ENCODE results near the gene USP3.

USP3 gene

DNA sequence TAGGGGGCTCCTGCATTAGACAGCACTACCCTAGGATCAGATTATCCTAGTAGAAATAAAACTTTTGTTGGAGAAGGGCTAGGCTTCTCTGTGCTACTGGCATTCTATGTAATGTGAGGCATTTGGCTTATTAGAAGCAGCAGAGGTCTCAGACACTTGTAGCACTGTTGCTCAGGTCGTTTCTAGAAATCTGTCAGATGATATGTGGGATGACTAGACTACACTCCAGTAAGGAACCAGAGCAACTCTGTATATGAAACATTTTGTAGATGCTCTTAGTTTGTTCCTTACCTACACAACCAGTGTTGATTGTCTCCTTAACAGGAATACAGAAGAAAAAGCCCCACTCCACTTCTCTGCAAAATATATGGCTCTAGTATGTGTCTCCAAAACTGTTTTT is 70.9 kb downstream of the USP3 start:
- no peaks in the 10 kb centered on the region for H3K9me3 ChIP-seq (ENCODE audit: control insufficient read depth, insufficient read depth, low read length)
- no peak overlapping the region for H3K9ac ChIP-seq (ENCODE audit: low read depth, low read length)
- no peaks in the 10 kb centered on the region for H3K4me1 ChIP-seq (ENCODE audit: insufficient read depth, low read length)
- H3K36me3 ChIP-seq (ENCODE audit: insufficient read depth, low read length): peaks cover 3% of the 10 kb centered on the region; the same call in 1 of the 2 replicates

DNA sequence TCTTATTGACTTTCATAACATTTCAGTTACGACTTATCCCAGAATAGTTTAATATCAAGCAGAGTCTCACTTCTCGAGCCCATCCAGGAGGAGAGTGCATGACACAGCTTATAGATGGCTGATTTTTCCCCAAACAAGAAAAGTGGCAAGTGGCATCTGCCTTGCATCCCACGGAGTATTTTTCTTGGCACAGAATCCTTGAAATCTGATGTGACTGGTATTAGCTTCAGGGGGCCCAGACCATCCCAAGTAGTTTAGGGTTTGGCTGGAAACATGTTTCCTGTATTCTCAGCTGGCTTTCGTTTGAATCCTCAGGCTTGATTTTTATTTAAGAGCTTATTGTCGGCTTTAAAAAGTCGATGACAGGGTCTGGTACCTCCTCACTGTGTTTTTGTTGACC is 72.0 kb downstream of the USP3 start:
- peaks cover 3% of the 10 kb centered on the region; the same call in 1 of the 2 replicates for H3K36me3 ChIP-seq (ENCODE audit: insufficient read depth, low read length)
- no peaks in the 10 kb centered on the region for H3K4me1 ChIP-seq (ENCODE audit: insufficient read depth, low read length)
- H3K9ac ChIP-seq (ENCODE audit: low read depth, low read length): no peak overlapping the region
- no peaks in the 10 kb centered on the region for H3K9me3 ChIP-seq (ENCODE audit: control insufficient read depth, insufficient read depth, low read length)

DNA sequence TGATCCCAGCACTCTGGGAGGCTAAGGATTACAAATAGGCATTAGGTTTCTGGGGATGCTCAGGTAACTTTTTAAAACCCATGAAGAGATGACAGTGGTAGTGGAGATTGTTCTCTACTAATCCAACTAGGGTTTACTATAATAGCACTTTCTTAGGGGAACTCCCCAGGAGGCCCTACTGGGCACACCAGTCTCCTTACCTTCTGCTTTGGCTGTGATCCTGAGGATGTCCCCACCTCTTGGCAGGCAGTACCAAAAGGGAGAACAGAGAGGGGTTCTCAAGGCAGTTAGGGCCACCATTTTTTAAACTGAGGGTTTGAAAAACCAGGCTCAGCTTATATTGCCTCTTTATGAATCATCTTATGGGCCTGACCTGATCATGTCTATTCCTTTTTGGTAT is 77.8 kb downstream of the USP3 start:
- Histone ChIP-seq H3K9ac (ENCODE audit: low read depth, low read length) (no peak overlapping the region), H3K36me3 (ENCODE audit: insufficient read depth, low read length) (no peaks in the 10 kb centered on the region), H3K4me1 (ENCODE audit: insufficient read depth, low read length) (no peaks in the 10 kb centered on the region), H3K9me3 (ENCODE audit: control insufficient read depth, insufficient read depth, low read length) (no peaks in the 10 kb centered on the region)

DNA sequence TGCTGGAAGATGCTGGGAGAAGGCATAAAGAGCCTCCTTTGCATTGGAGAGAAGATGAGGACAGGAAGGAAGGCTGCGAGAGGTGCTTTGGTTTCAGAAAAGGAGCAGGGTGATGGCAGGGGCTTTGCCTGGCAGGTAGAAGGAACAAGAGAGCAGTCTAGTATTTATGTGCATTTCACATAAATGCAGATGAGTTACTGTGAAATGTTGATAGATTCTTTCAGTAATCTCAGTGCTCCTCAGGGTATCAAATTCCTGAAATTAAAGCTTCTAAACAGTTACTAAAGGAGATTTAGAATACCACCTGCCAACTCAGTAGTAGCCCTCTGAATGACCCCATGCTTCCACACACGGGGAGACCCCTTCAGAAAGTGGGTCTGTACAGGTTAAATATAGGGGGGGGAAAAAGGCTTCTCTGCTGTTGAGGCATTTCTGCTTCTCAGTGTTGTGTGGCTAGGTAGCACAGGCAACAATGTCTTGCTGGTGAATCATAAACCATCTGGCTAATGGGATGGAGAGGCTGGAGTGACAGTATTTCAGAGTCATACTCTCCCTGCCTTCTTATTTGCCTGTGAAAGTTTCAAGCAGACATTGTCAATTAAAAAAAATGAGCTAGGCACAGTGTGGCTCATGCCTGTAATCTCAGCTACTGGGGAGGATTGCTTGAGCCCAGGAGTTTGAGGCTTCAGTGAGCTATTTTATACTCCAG is 78.5 kb downstream of the USP3 start:
- Histone ChIP-seq H3K9me3 (ENCODE audit: control insufficient read depth, insufficient read depth, low read length) (no peaks in the 10 kb centered on the region), H3K4me1 (ENCODE audit: insufficient read depth, low read length) (no peaks in the 10 kb centered on the region), H3K9ac (ENCODE audit: low read depth, low read length) (no peak overlapping the region), H3K36me3 (ENCODE audit: insufficient read depth, low read length) (no peaks in the 10 kb centered on the region)

DNA sequence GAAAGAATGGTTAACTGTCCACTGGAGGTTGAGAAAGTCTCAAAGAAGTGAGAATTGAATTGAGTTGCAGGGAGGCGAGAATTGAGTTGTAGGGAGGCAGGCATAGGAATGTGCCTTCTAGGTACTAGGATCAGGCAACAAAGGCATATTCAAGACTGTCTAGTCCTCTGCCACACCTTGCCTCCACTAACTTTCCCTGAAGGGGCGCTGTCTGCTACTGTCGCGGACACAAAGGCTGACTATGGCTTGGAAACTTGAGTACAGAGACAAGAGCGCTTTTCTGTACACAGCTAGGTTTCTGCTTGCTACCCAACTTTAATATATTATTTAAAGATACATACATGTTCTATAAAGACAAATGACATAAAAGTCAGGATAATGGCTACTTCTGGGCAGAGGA is 82.4 kb downstream of the USP3 start:
- H3K9ac ChIP-seq (ENCODE audit: low read depth, low read length): no peak overlapping the region

DNA sequence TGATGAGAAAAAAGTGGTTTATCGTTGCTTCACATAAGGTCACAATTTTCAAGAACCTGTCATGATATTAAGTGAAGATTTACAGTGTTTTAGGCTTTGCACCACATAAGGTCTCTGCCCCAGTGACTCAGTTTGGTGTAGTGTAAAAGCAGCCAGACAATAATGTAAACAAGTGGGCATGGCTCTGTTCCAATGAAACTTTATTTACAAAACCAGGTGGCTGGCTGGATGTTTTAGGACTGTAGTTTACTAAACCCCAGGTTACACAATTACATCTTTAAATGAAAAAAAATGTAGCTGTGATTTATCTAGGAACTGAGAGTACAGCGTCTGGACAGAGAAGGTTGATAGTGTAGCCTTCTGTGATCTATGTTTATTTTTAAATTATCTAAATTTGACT is 83.1 kb downstream of the USP3 start:
- H3K36me3 ChIP-seq (ENCODE audit: insufficient read depth, low read length): no peaks in the 10 kb centered on the region; the same call in 1 of the 2 replicates
- H3K9me3 ChIP-seq (ENCODE audit: control insufficient read depth, insufficient read depth, low read length): no peaks in the 10 kb centered on the region

More for the DNA sequence above, 82.4 kb downstream of the USP3 start:
- H3K36me3 ChIP-seq (ENCODE audit: insufficient read depth, low read length): no peaks in the 10 kb centered on the region; the same call in 1 of the 2 replicates
- no peaks in the 10 kb centered on the region for H3K9me3 ChIP-seq (ENCODE audit: control insufficient read depth, insufficient read depth, low read length)
- H3K4me1 ChIP-seq (ENCODE audit: insufficient read depth, low read length): no peaks in the 10 kb centered on the region

DNA sequence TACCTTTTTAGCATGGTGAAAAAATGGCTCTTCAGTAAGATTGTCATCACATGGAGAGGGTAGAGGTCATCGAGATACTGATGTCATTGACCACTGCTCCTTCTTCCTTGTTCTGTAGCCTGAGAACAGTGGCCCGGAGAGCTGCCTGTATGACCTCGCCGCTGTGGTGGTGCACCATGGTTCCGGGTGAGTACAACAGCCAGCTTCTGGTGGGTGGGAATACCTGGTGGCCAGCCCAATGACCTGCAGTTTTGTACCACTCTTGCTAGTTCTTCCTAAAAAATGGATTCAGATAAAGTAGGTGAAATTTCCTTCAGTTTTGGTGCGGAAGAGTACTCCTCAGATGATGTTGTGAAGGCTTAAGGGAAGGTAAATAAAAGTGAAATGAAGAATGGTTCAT is 84.4 kb downstream of the USP3 start:
- H3K4me1 ChIP-seq (ENCODE audit: insufficient read depth, low read length): no peaks in the 10 kb centered on the region
- H3K9me3 ChIP-seq (ENCODE audit: control insufficient read depth, insufficient read depth, low read length): no peaks in the 10 kb centered on the region
- no peak overlapping the region for H3K9ac ChIP-seq (ENCODE audit: low read depth, low read length)
- no peaks in the 10 kb centered on the region; the same call in 1 of the 2 replicates for H3K36me3 ChIP-seq (ENCODE audit: insufficient read depth, low read length)

More for the DNA sequence above, 83.1 kb downstream of the USP3 start:
- Histone ChIP-seq H3K9ac (ENCODE audit: low read depth, low read length) (no peak overlapping the region), H3K4me1 (ENCODE audit: insufficient read depth, low read length) (no peaks in the 10 kb centered on the region)

DNA sequence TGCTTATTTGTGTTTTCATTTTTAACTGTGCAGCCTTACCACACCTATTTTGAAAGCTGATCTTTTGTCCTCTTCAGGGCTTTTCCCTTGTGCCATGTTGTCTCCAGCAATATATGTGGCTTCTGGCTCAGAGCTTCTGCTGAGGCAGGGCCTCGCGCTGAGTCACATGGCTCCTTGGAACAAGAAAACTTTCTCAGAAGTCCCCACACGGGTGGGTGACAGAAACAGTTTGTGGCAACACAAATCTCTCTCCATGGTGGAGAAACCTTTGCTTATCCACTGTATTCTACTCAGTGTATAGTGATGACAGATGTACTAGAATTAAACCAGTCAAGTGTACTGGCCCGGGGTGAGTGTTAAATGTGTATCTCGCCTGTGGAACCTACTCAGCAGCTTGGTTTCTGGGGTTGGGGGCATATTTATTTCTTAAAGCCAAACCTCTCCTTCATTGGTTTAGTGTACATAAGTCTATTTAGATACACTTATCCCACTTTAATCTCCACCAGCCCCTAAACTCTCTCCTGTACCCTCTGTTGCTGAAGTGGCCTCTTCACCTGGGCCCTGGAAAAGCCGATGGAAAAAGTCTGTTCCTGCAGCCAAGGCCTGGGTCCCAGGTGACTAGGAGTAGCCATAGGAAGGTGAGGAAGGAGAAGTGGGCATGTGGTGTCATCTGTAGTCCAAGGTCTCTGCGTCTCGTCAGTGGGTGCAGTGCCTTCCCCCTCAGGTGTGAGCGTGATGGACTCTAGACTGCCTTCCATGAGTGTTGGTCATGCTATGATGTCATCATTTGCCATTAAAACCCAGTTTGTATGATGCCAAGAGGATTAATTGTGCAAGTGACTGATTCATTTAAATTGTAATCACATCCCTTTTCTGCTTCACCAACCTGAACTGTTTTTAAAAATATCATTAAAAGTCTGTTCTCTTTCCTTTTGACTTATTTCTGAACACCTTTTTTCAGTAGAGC is 89.6 kb downstream of the USP3 start:
- H3K36me3 ChIP-seq (ENCODE audit: insufficient read depth, low read length): no peaks in the 10 kb centered on the region; the same call in 1 of the 2 replicates

DNA sequence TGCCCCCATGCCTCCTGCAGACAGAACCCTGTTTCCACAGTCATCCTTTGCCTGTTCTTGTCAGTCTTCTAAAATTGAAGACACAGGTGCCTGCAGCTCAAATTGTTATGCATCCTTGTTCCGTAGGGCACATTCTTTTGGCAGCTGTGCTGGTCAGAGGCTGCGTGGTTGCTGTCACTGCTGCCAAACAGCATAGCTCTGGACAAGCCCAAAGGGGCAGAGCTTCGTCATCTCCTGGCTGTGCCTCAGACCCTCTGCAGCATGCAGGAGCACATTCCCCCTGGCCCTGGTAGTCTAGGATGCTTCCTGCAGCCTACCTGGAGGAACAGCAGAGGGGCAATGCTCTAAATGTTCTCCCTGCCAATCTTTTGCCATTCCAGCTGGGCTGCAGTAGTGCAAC is 90.7 kb downstream of the USP3 start:
- no peak overlapping the region for H3K9ac ChIP-seq (ENCODE audit: low read depth, low read length)
- no peaks in the 10 kb centered on the region for H3K9me3 ChIP-seq (ENCODE audit: control insufficient read depth, insufficient read depth, low read length)
- no peaks in the 10 kb centered on the region; the same call in 1 of the 2 replicates for H3K36me3 ChIP-seq (ENCODE audit: insufficient read depth, low read length)
- peaks cover 6% of the 10 kb centered on the region; the same call in 1 of the 2 replicates for H3K4me1 ChIP-seq (ENCODE audit: insufficient read depth, low read length)

More for the DNA sequence above, 89.6 kb downstream of the USP3 start:
- Histone ChIP-seq H3K9ac (ENCODE audit: low read depth, low read length) (no peak overlapping the region), H3K4me1 (ENCODE audit: insufficient read depth, low read length) (peaks cover 6% of the 10 kb centered on the region; the same call in 1 of the 2 replicates), H3K9me3 (ENCODE audit: control insufficient read depth, insufficient read depth, low read length) (no peaks in the 10 kb centered on the region)

DNA sequence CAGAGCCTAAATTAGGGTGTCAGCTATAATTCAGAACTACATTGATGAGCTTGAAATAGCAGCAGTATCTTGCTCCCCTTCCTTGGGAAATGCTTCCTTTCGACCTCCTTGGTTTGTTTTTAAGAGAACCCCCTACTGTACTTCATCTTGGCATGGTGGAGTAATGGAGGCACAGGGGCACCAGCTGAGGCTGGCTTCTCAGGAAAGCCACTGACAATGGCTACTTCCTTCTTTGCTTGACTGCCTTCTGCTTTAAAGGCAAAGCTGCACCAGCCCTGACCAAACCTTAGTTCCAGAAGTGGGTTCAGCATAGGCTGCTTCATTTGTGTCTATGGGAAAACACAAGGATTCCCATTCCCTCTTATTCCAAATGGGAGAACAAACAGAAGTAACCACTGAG is 91.3 kb downstream of the USP3 start:
- no peak overlapping the region for H3K9ac ChIP-seq (ENCODE audit: low read depth, low read length)
- no peaks in the 10 kb centered on the region for H3K36me3 ChIP-seq (ENCODE audit: insufficient read depth, low read length)
- H3K9me3 ChIP-seq (ENCODE audit: control insufficient read depth, insufficient read depth, low read length): no peaks in the 10 kb centered on the region
- peaks cover 6% of the 10 kb centered on the region; the same call in 1 of the 2 replicates for H3K4me1 ChIP-seq (ENCODE audit: insufficient read depth, low read length)

DNA sequence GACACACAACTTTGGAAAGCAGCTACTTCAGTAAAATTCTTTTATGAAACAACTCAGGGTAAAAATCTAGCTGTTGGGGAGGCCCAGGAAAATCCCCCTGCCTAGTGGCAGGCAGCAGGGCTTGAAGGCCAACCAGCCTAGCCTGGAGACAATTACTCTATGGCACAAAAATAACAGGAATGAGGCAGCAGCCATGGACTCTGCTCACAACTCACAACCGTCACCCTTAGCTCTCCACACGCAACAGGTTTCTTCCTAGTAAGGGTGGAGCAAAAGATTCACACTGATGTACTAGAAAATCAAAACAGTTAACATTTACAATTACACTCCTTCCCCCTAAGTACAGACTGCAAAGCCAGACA is 92.3 kb downstream of the USP3 start:
- Histone ChIP-seq H3K9me3 (ENCODE audit: control insufficient read depth, insufficient read depth, low read length) (no peaks in the 10 kb centered on the region), H3K9ac (ENCODE audit: low read depth, low read length) (no peak overlapping the region), H3K4me1 (ENCODE audit: insufficient read depth, low read length) (peaks cover 6% of the 10 kb centered on the region; the same call in 1 of the 2 replicates), H3K36me3 (ENCODE audit: insufficient read depth, low read length) (no peaks in the 10 kb centered on the region)

DNA sequence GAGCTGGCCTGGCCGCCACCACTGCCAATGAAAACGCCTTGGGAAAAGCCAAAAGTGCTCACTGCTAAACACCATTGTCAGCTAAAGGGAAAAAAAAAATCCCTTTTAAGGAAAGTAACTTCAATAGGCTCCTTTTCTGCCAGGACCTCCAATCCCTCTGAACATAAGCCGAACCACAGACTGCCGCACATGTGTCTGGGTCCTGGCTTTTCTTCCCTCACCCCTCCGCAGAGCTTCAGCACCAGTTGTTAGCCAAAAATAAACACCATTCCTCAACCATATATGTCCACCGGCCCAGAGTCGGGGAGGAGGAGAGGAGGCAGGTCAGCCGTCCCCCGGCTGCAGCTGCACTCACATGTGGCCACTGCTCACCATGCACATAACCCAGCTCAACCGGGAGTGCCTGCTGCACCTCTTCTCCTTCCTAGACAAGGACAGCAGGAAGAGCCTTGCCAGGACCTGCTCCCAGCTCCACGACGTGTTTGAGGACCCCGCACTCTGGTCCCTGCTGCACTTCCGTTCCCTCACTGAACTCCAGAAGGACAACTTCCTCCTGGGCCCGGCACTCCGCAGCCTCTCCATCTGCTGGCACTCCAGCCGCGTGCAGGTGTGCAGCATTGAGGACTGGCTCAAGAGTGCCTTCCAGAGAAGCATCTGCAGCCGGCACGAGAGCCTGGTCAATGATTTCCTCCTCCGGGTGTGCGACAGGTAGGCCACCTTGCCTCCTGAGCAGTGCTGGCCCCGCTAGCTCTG is 92.8 kb downstream of the USP3 start, which contains the start of gene FBXL22:
Gene FBXL22, plus strand, starts transcription at position 350 of the 753 bp plus-strand sequence. Its CDS starts 6 bp downstream, at position 356.
- H3K9me3 ChIP-seq (ENCODE audit: control insufficient read depth, insufficient read depth, low read length): no peaks in the 10 kb centered on the region
- H3K4me1 ChIP-seq (ENCODE audit: insufficient read depth, low read length): peaks cover 6% of the 10 kb centered on the region; the same call in 1 of the 2 replicates
- no peak within 1 kb of the TSS for H3K9ac ChIP-seq (ENCODE audit: low read depth, low read length)
- H3K36me3 ChIP-seq (ENCODE audit: insufficient read depth, low read length): no peaks in the 10 kb centered on the region

DNA sequence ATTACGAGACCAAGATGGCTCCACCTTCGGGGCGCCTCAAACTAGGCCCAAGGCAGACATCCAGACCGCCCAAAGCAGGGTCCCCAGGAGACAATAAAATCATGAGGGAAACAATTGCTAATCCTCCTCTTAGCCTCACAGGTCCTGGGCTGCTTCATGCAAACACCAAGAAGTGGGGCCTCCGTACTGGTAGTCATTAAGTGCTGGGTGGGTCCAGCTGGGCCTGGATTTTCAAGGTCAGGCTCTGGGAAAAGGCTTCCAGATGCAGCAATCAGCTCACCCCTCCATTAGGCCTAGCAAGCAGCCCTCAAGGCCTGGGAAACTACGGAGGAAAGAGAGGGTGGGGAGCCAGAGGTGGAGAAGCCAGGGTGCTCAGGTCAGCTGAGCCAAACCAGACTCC is 93.4 kb downstream of the USP3 start:
- Histone ChIP-seq H3K36me3 (ENCODE audit: insufficient read depth, low read length) (no peaks in the 10 kb centered on the region), H3K9me3 (ENCODE audit: control insufficient read depth, insufficient read depth, low read length) (no peaks in the 10 kb centered on the region), H3K4me1 (ENCODE audit: insufficient read depth, low read length) (peaks cover 6% of the 10 kb centered on the region; the same call in 1 of the 2 replicates), H3K9ac (ENCODE audit: low read depth, low read length) (no peak overlapping the region)

Measured in ES-I3 (cell line).